ENCODE data around the gene DZIP1.

DZIP1 gene

DNA sequence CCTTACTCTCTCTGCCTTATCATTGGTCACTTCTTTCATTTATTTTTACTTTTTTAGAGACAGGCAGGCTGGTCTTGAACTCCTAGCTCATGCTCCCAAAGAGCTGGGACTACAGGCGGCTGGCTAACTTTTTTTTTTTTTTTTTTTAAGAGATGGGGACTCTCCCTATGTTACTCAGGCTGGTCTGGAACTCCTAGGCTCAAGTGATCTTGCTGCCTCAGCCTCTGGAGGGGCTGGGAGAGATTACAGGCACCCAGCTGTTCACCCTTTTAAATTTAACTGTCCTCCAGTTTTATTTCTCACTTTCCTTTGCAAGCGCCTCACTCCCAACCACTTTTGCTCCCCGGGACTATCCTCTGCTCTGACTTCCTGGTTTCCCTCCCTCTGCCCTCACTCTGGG lies 97.6 kb downstream of the DZIP1 start:
- in situ Hi-C loops (cut with MboI; ENCODE audit: low sequenced_read_pairs, unreplicated experiment), result loop anchor here (25.0 kb wide), 2 partner anchors 115 to 290 kb away; no protein-coding TSS in a partner anchor
- TF ChIP-seq, protein P1, sequence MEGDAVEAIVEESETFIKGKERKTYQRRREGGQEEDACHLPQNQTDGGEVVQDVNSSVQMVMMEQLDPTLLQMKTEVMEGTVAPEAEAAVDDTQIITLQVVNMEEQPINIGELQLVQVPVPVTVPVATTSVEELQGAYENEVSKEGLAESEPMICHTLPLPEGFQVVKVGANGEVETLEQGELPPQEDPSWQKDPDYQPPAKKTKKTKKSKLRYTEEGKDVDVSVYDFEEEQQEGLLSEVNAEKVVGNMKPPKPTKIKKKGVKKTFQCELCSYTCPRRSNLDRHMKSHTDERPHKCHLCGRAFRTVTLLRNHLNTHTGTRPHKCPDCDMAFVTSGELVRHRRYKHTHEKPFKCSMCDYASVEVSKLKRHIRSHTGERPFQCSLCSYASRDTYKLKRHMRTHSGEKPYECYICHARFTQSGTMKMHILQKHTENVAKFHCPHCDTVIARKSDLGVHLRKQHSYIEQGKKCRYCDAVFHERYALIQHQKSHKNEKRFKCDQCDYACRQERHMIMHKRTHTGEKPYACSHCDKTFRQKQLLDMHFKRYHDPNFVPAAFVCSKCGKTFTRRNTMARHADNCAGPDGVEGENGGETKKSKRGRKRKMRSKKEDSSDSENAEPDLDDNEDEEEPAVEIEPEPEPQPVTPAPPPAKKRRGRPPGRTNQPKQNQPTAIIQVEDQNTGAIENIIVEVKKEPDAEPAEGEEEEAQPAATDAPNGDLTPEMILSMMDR (IDR thresholded peaks at IDR 0.05; ENCODE audit: borderline replicate concordance, control extremely low read depth, extremely low read depth, insufficient read depth, missing control alignments), result no peak

DNA sequence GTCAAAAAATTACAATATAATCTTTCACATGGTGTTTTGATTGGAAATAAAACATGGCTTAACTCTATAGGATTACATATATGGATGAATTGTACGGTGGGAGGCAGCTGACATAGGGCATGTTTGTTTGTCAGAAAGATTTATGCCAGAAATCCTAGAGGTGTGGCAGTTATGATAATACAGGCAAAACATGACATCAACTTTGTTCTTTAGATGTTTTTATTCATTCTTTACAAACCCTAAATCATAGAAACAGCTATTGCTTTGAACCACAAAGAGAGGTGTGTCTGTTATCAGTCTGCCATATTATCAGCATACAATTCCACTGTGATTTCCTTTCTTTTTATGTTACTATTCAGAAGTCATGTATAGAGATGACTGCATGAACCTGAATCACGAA lies 100.2 kb downstream of the DZIP1 start:
- TF ChIP-seq, protein P1 (IDR thresholded peaks at IDR 0.05; ENCODE audit: borderline replicate concordance, control extremely low read depth, extremely low read depth, insufficient read depth, missing control alignments), result no peak
- no peak for DNase-seq (ENCODE audit: low spot score)
- in situ Hi-C loops (cut with MboI; ENCODE audit: low sequenced_read_pairs, unreplicated experiment), result loop anchor here (25.0 kb wide), 2 partner anchors 118 to 293 kb away; no protein-coding TSS in a partner anchor

More for the DNA sequence above, 97.6 kb downstream of the DZIP1 start:
- DNase-seq (ENCODE audit: low spot score), result no peak

DNA sequence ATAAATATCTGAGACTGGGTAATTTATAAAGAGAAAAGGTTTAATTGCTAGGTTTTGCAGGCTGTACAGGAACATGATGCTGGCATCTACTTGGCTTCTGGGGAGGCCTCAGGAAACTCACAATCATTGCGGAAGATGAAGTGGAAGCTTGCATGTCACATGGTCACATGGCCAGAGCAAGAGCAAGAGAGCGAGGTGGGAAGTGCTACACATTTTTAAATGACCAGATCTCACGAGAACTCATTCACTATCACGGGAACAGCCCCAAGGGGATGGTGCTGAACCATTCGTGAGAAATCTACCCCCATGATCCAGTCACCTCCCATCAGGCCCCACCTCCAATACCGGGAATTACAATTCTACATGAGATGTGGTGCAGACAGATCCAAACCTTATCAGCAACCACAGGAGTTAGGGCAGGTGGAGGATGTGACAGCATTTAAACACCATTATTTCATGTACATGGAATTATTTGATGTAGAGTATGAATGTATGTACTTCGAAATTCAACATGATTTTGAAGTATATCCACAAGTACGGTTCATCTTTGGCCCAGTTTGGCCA lies 102.5 kb downstream of the DZIP1 start:
- TF ChIP-seq, protein P1 (IDR thresholded peaks at IDR 0.05; ENCODE audit: borderline replicate concordance, control extremely low read depth, extremely low read depth, insufficient read depth, missing control alignments), result no peak
- in situ Hi-C loops (cut with MboI; ENCODE audit: low sequenced_read_pairs, unreplicated experiment), result loop anchor here (25.0 kb wide), 2 partner anchors 120 to 295 kb away; no protein-coding TSS in a partner anchor
- DNase-seq (ENCODE audit: low spot score), result no peak

DNA sequence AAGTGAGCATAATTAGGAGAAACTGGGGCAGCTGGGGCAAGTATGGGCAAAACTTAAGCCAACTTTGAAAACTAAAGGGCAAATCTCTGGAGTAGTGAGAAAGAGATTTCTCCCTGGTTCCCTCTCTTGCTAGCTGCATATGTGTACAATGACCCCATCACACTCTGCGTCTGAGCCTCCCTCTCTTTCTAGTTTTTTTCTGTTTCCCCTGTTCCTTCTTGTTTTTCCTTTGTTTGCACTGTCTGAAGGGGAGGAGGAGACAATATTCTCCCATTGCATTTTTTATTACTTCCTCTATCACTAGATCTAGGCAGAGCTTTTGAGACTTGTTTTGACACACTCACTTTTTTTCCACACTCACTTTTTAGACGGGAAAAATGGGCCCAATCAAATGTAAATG lies 103.2 kb downstream of the DZIP1 start:
- in situ Hi-C loops (cut with MboI; ENCODE audit: low sequenced_read_pairs, unreplicated experiment), result loop anchor here (25.0 kb wide), 2 partner anchors 121 to 296 kb away; no protein-coding TSS in a partner anchor
- TF ChIP-seq, protein P1 (IDR thresholded peaks at IDR 0.05; ENCODE audit: borderline replicate concordance, control extremely low read depth, extremely low read depth, insufficient read depth, missing control alignments), result no peak
- no peak for DNase-seq (ENCODE audit: low spot score)

DNA sequence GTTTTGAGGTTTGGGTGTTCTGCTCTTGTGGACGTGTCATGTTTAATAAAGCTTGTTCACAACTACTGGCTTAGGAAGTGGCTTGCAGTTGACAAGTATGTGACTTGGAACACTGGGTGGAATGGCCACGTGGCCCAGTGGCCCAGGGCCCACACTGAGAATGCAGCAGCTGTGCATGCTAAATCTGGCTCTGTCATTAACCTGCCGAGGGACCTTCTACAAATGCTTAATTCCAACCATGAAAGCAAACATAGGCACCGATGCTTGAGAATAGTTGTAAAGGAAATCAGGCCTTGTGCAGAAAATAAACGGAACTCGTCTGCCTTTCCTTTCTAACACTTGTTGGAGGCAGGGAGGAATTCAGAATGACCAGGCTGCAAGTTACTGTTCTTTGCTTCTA lies 103.6 kb downstream of the DZIP1 start:
- TF ChIP-seq, protein P1 (IDR thresholded peaks at IDR 0.05; ENCODE audit: borderline replicate concordance, control extremely low read depth, extremely low read depth, insufficient read depth, missing control alignments), result no peak
- in situ Hi-C loops (cut with MboI; ENCODE audit: low sequenced_read_pairs, unreplicated experiment), result loop anchor here (25.0 kb wide), 2 partner anchors 121 to 296 kb away; no protein-coding TSS in a partner anchor
- no peak for DNase-seq (ENCODE audit: low spot score)

DNA sequence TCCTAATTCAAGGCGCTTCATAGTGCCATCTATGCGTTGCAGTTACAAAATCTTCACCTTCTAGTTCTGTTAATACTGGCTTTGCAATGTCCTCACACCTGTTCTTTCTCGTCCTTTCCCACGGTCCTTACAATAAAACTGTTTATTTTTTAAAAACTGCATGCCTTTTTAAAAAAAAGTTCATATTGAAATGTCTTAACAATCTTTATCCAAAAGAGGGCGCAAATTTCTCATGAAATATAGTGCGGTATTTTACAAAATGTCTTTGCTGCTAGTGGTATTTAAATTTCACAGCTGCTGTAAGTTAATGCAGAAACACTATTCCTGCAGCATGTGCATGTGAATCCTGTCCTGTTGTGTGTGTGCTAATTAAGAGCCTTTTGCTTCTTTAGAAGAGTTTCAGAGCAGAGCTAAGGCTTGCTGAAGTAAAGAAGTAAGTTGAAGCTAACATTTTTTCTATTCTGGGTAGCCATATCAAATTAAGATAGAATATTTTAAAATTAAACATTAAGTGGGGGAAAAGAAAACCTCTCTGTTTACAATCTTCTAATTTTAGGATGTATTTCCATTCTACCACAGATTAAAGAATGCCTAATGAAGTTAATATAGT lies 107.8 kb downstream of the DZIP1 start:
- in situ Hi-C loops (cut with MboI; ENCODE audit: low sequenced_read_pairs, unreplicated experiment), result loop anchor here (25.0 kb wide), 2 partner anchors 126 to 301 kb away; no protein-coding TSS in a partner anchor
- DNase-seq (ENCODE audit: low spot score), result no peak

More for the DNA sequence above, 107.8 kb downstream of the DZIP1 start:
- TF ChIP-seq, protein P1 (IDR thresholded peaks at IDR 0.05; ENCODE audit: borderline replicate concordance, control extremely low read depth, extremely low read depth, insufficient read depth, missing control alignments), result peak; percentile 3
